GM13977 (cell line): ENCODE measurements around the gene IQCK.

Source experiments
- DNase-seq: peaks from one replicate; pipeline ENCODE4 v3.0.0; 2012; ENCODE audit warnings: low spot score
- CTCF ChIP-seq: IDR thresholded peaks from 2 replicates; pipeline ENCODE4 v1.5.1; 2012; ENCODE audit warnings: mild to moderate bottlenecking, control low read depth; ENCODE audit not compliant: insufficient read depth; ENCODE audit errors: extremely low read depth, missing control alignments
- in situ Hi-C: fragments of 300-500 bp; cut with MboI; formaldehyde crosslinking; loops from one replicate; pipeline ENCODE4 v1.12.0; 2022; ENCODE audit warnings: low sequenced_read_pairs, low pct_unique_long_range_greater_than_20kb, mixed read lengths, inconsistent platforms; ENCODE audit not compliant: unreplicated experiment

Gene IQCK

DNA sequence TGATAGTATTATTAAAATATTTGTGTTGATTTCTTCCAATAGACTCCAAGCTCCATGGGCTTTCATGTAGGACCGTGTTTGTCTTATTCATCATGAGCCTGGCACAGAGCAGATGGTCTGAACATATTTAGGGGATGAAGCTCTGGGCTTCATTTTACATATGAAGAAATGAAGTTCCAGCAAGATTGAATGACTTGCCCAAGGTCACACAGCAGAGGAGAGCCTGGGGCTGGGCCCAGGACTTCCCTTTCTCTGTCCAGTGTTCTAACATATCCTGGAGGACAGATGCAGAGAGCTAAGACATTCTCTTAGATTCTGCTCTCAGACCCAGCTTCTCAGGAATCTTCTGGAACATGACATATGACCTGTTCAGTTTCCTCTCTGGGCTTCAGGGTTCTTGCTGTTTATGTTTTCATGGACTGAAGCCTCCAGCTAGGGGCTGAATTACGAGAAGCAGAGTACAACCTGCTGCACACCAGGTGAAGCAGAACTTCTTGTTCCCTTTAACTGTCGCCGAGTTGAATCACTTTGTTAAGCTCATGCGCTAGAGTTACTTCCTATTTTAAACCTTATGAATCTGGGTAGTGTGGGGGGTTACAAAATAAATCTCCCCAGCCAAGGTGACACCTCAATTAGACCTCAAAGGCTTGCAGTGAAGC is 113.0 kb downstream of the IQCK start:
- DNase-seq: no peak
- in situ Hi-C loops: no loop called here
- TF ChIP-seq CTCF: no peak

DNA sequence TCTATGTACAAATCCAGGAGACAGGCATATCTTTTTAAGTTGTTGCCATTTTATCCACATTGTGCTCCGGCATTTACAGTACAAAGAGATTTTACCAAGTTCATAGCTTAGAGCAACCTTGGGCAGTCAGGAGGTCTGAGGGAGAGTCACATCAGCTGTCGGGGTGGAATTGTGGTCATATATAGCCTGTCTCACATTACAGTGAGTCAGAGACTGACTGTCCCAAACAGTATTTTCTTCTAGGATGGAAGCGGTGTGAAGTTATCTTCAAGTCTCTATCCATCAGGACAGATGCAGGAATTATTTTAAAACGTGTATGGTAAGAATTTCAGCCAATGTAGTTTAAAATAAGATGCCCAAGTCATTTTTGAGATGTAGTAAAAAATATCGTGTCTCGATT is 113.6 kb downstream of the IQCK start:
- DNase-seq: no peak
- in situ Hi-C loops: no loop called here
- TF ChIP-seq CTCF: no peak

DNA sequence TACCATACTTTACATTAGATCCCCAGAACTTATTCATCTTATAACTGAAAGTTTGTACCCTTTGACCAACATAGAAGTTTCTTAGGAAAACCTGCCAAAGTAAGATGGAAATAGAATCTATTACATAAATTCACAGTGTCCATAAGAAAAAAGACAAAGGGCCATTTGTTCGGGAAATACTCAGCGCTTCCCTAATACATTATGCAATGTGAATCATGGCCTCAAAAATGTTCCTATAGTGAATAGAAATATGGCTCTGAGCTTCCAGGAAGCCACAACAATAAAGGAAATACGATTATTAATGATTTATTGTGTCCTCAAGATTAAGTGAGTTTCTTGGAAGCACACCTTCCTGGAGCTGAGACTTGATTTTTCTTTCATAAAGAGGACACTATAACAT is 115.1 kb downstream of the IQCK start:
- in situ Hi-C loops: no loop called here
- no peak for TF ChIP-seq CTCF
- DNase-seq: no peak

DNA sequence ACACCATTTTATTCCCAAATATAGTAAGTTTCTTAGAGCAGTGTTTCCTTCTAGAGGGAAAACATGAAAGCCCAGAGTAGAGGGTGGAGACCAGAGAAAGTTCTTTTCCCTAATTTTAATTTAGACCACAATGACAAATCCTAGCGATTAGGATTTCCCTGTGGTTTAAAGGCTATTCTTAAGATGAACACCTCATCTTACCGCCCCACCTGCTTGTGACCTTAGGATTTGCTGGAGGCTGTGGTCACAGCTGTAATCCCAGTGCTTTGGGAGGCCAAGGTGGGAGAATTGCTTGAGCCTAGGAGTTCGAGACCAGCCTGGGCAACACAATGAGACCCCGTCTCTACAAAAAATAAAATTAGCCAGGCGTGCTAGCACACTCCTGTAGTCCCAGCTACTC is 115.5 kb downstream of the IQCK start:
- in situ Hi-C loops: no loop called here

DNA sequence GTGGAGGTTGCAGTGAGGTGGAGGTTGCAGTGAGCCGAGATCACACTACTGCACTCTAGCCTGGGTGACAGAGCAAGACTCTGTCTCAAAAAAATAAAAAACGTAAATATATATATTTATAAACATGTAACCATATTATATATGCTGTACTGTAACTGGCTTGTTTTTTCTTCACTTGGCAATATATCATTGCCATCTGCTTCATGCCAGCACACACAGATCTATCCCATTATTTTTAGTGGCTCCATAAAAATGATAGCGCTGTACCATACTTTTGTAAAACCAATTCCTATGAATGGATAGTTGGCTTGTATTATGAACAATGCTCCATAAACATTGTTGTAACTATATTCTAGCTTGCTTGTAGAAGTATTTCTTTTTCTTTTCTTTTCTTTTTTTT is 117.1 kb downstream of the IQCK start:
- no peak for DNase-seq
- in situ Hi-C loops: no loop called here
- no peak for TF ChIP-seq CTCF

More for the DNA sequence above, 115.5 kb downstream of the IQCK start:
- DNase-seq: no peak
- no peak for TF ChIP-seq CTCF

DNA sequence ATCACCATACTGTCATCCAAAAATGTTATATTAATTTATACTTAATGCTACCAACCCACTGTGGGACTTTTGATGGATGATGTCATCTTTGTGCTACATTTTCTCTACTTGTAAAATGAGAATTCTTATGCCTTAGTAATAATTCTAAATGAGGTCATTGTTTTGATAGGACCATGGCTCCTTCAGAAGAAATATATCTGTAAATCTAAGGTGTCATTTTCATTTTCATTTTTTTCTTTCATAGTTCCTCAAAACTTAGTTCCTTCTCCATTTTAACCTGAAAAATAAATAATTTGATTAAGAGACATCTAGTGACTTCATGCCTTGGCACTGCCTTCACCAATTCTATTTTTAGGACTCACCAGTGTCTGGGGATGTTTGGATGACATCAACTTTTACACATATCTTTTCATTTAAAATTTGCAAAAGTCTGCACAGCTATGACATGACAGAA is 117.9 kb downstream of the IQCK start:
- DNase-seq: no peak
- in situ Hi-C loops: no loop called here
- TF ChIP-seq CTCF: no peak
